HepG2 (cell line): ENCODE data around the gene DPP7. TPM values are rescaled to one million over a fixed set of nuclear protein-coding genes. Genes with fewer than 3 reads are reported as not detected.
A peak's percentile ranks its signal among the peaks of the same experiment; 100 is the strongest.

ENCODE experiments used
- ATAC-seq: fragments of 200-7000 bp; cut with Tn5 transposase; 3 replicates; pipeline ENCODE4 v1.9.1; 2020; ENCODE audit warnings: mild to moderate bottlenecking, moderate library complexity
- BruUV-seq: library from RNA; stranded (reverse); fragments of 400-500 nt; replicated peaks from 2 replicates; lab custom pipeline; 2021; lab: Mats Ljungman, UMichigan
- CTCF ChIA-PET: fragments of 300-600 bp; formaldehyde crosslinking; extraction: SDS; loops from one replicate; lab custom pipeline; 2021; ENCODE audit warnings: low total read pairs, inconsistent platforms, low intra/inter-chr PET ratio; lab: Yijun Ruan, JAX
- POLR2A ChIA-PET: fragments of 350-600 bp; sonication (Branson Sonifier 250); formaldehyde crosslinking; loops from one replicate; lab custom pipeline; 2020; ENCODE audit warnings: antibody characterized with exemption, inconsistent platforms; lab: Yijun Ruan, JAX
- DNase-seq: peaks from one replicate; pipeline ENCODE4 v3.0.0-alpha.2; 2015; ENCODE audit warnings: low spot score
- FAIRE-seq: peaks from 3 replicates; lab custom pipeline; 2011; peaks lifted over from hg19 to GRCh38; lab: Jason Lieb, UNC
- H2AFZ ChIP-seq: one replicate; pipeline ENCODE4 v1.6.1; 2011; ENCODE audit warnings: low read length, inconsistent platforms
- H3K27ac ChIP-seq: fragments of 300-600 bp; 3 replicates; pipeline ENCODE4 v1.8.0; 2011; ENCODE audit warnings: mixed run types, mild to moderate bottlenecking, mixed read lengths, low read length, inconsistent platforms; ENCODE audit not compliant: insufficient read depth; ENCODE audit errors: extremely low read length
- H3K27me3 ChIP-seq, 2 experiments: fragments of 200-600 bp in 1 of 2; 2 replicates in 1 of 2; 3 replicates in 1 of 2; pipeline versions ENCODE4 v1.6.0 to v1.8.0; 2011; ENCODE audit warnings: low read length in 2 of 2, mild to moderate bottlenecking in 2 of 2, moderate library complexity in 2 of 2, inconsistent platforms in 1 of 2; ENCODE audit not compliant: insufficient read depth in 2 of 2, control insufficient read depth in 1 of 2
- H3K36me3 ChIP-seq, 2 experiments: fragments of 200-600 bp in 1 of 2; replicated peaks in 1 of 2; 2 replicates in 1 of 2; 3 replicates in 1 of 2; pipeline versions ENCODE4 v1.5.1 to v1.8.0; 2011; ENCODE audit warnings: low read length in 2 of 2, inconsistent platforms in 1 of 2; ENCODE audit not compliant: insufficient read depth in 2 of 2, control insufficient read depth in 1 of 2
- H3K4me1 ChIP-seq: 2 replicates; pipeline ENCODE4 v1.5.1; 2012; ENCODE audit warnings: low read length, inconsistent platforms; ENCODE audit not compliant: insufficient read depth
- H3K4me2 ChIP-seq: 2 replicates; pipeline ENCODE4 v1.6.0; 2011; ENCODE audit warnings: low read depth, low read length, inconsistent platforms
- H3K4me3 ChIP-seq, 3 experiments: fragments of 200-600 bp in 1 of 3; sonication (generic), shearing (Covaris generic) in 1 of 3; replicated peaks in 1 of 3; 2 replicates each; pipeline ENCODE4 v1.5.1; 2011 to 2016; ENCODE audit warnings: low read length in 3 of 3, inconsistent platforms in 2 of 3, low read depth in 2 of 3, mild to moderate bottlenecking in 2 of 3, control low read depth in 1 of 3, mixed read lengths in 1 of 3; ENCODE audit not compliant: insufficient read depth in 1 of 3
- H3K79me2 ChIP-seq: one replicate; pipeline ENCODE4 v1.6.1; 2011; ENCODE audit warnings: low read length, inconsistent platforms; ENCODE audit not compliant: insufficient read depth
- H3K9ac ChIP-seq: 2 replicates; pipeline ENCODE4 v1.6.0; 2011; ENCODE audit warnings: mild to moderate bottlenecking, low read depth, low read length, inconsistent platforms; ENCODE audit not compliant: insufficient read depth
- H3K9me3 ChIP-seq: 2 replicates; pipeline ENCODE4 v1.5.1; 2012; ENCODE audit warnings: mild to moderate bottlenecking, low read length
- H4K20me1 ChIP-seq: 2 replicates; pipeline ENCODE4 v1.6.0; 2011; ENCODE audit warnings: inconsistent platforms, mild to moderate bottlenecking, low read length, moderate library complexity; ENCODE audit not compliant: insufficient read depth
- CREB3 ChIP-seq: sonication (generic); formaldehyde crosslinking; IDR thresholded peaks from 2 replicates; pipeline ENCODE4 v1.5.0; 2020; ENCODE audit warnings: missing genetic modification reagents
- DMTF1 ChIP-seq: sonication (generic); formaldehyde crosslinking; IDR thresholded peaks from 2 replicates; pipeline ENCODE4 v1.4.0; 2020; ENCODE audit warnings: mild to moderate bottlenecking, missing genetic modification reagents
- DNMT3B ChIP-seq: conservative IDR thresholded peaks from 2 replicates; pipeline ENCODE4 v1.6.1; 2016; ENCODE audit warnings: missing biosample characterization, control low read depth
- HNRNPLL ChIP-seq: fragments of 200-400 bp; formaldehyde crosslinking; IDR thresholded peaks from 2 replicates; pipeline ENCODE4 v1.6.1; 2017; ENCODE audit warnings: mild to moderate bottlenecking, low read depth, low read length; ENCODE audit not compliant: poor library complexity, severe bottlenecking
- MXD3 ChIP-seq: IDR thresholded peaks from 2 replicates; pipeline ENCODE4 v1.6.1; 2016; ENCODE audit warnings: mild to moderate bottlenecking, missing biosample characterization, missing genetic modification reagents
- MXI1 ChIP-seq: IDR thresholded peaks from 3 replicates; pipeline ENCODE4 v1.6.1; 2012; ENCODE audit warnings: low read depth, low read length, inconsistent platforms, borderline replicate concordance
- RFXAP ChIP-seq: sonication (generic); formaldehyde crosslinking; IDR thresholded peaks from 2 replicates; pipeline ENCODE4 v1.4.0; 2020; ENCODE audit warnings: missing genetic modification reagents, borderline replicate concordance
- SIN3A ChIP-seq: IDR thresholded peaks from 2 replicates; pipeline ENCODE4 v1.6.1; 2011; ENCODE audit warnings: low read depth, mild to moderate bottlenecking, control low read depth, low read length, borderline replicate concordance
- STAT5B ChIP-seq: sonication (generic); formaldehyde crosslinking; IDR thresholded peaks from 2 replicates; pipeline ENCODE4 v1.4.0; 2020; ENCODE audit warnings: missing genetic modification reagents
- SUZ12 ChIP-seq: fragments of 150-350 bp; IDR thresholded peaks from 2 replicates; pipeline ENCODE4 v1.6.1; 2014; ENCODE audit warnings: low read depth, low read length
- TEAD2 ChIP-seq: sonication (generic); formaldehyde crosslinking; IDR thresholded peaks from 2 replicates; pipeline ENCODE4 v1.9.0; 2021; ENCODE audit warnings: missing genetic modification reagents
- THAP11 ChIP-seq: IDR thresholded peaks from 2 replicates; pipeline ENCODE4 v1.6.1; 2016; ENCODE audit warnings: missing biosample characterization, missing genetic modification reagents
- YEATS4 ChIP-seq: sonication (generic); formaldehyde crosslinking; IDR thresholded peaks from 2 replicates; pipeline ENCODE4 v1.4.0; 2020; ENCODE audit warnings: missing genetic modification reagents, borderline replicate concordance
- ZFYVE20 ChIP-seq: sonication (generic); formaldehyde crosslinking; IDR thresholded peaks from 2 replicates; pipeline ENCODE4 v1.8.0; 2023; ENCODE audit warnings: low read depth, mild to moderate bottlenecking, moderate library complexity, missing genetic modification reagents, borderline replicate concordance
- ZNF121 ChIP-seq: sonication (generic); formaldehyde crosslinking; IDR thresholded peaks from 2 replicates; pipeline ENCODE4 v1.5.0; 2020; ENCODE audit warnings: mild to moderate bottlenecking, missing genetic modification reagents
- ZNF556 ChIP-seq: sonication (generic); formaldehyde crosslinking; IDR thresholded peaks from 2 replicates; pipeline ENCODE4 v1.4.0; 2020; ENCODE audit warnings: mild to moderate bottlenecking, missing genetic modification reagents, borderline replicate concordance
- ZSCAN20 ChIP-seq: sonication (generic); formaldehyde crosslinking; IDR thresholded peaks from 2 replicates; pipeline ENCODE4 v1.4.0; 2020; ENCODE audit warnings: missing genetic modification reagents, mild to moderate bottlenecking, borderline replicate concordance
- WGBS: methylation state at CpG from one replicate; pipeline ENCODE4 v1.1.6; 2017; ENCODE audit warnings: low lambda C conversion rate; 5-methylcytosine and 5-hydroxymethylcytosine counted together
- in situ Hi-C: cut with HindIII; loops from 2 replicates; pipeline ENCODE4 v1.10.0; 2017; ENCODE audit warnings: low pct_unique_long_range_greater_than_20kb; ENCODE audit not compliant: extremely low pct_ligation_motif_present
- intact Hi-C: fragments of 100-400 bp; cut with micrococcal nuclease; formaldehyde crosslinking; loops from one replicate; pipeline ENCODE4 v1.10.0; 2022; ENCODE audit not compliant: unreplicated experiment
- polyA plus RNA-seq, 8 experiments: library from polyadenylated mRNA; depleted of rRNA in 3 of 8; stranded (reverse) in 7 of 8; unstranded in 1 of 8; fragments of >200 nt; fragmentation: Illumina TruSeq in 4 of 8; extraction: Trizol in 4 of 8; gene quantifications; 2 replicates each; pipeline versions ENCODE4 v1.2.1 to v1.2.3, GENCODE V29; 2011 to 2016; ENCODE audit warnings: low read depth in 4 of 8, missing spikeins in 1 of 8, mixed read lengths in 1 of 8; ENCODE audit not compliant: insufficient read depth in 1 of 8
- total RNA-seq, 5 experiments: library from RNA; depleted of rRNA; stranded (reverse); fragments of >200 nt; fragmentation: Illumina TruSeq; extraction: Trizol; gene quantifications; 2 replicates each; pipeline ENCODE4 v1.2.3, GENCODE V29; 2016; ENCODE audit warnings: low read depth in 1 of 5

DPP7 gene
- total and polyA plus RNA-seq, 2 of the 13 experiments (the other 11 are each of a cell fraction or from before 2014, with no cell fraction given), result 1.2 to 4.5 TPM

- TF ChIP-seq ZNF556, result no peak
- no peak for TF ChIP-seq TEAD2 (CRISPR knock-in tag)
- no peak for TF ChIP-seq ZNF121
These were observed 25.1 kb upstream of the DPP7 start (continued) for GRCh38 chr9:137139468-137140150.

GRCh38 chr9:137138722-137139467 is 24.4 kb upstream of the DPP7 start, which contains the start of gene GRIN1:
GRIN1 (plus strand) TSS chr9:137139154; CDS start chr9:137139487, 333 bp downstream.
- ChIA-PET POLR2A (interaction anchor here (3.3 kb wide), 1 partner anchor 9 kb away, joined by 11 read pairs; no protein-coding TSS in a partner anchor), CTCF (no interaction called here)
- Histone ChIP-seq H3K27ac (no peak within 1 kb of the TSS), H3K79me2 (no peaks in the 10 kb centered on the region), H3K9me3 (no peaks in the 10 kb centered on the region), H3K4me3 (no peak within 1 kb of the TSS), H4K20me1 (no peaks in the 10 kb centered on the region), H3K4me1 (no peaks in the 10 kb centered on the region), H3K9ac (no peak within 1 kb of the TSS), H3K36me3 (no peaks in the 10 kb centered on the region), H3K27me3 (peaks cover 33 to 77% of the 10 kb centered on the region in 2 experiments), H3K4me2 (no peak within 1 kb of the TSS), H2AFZ (no peak within 1 kb of the TSS)
- ATAC-seq (peak; percentile 45), FAIRE-seq (no peak), DNase-seq (no peak)
- in situ Hi-C loops (no loop called here), intact Hi-C loops (no loop called here)
- 43% methylated on average over 45 of the region's 104 CpGs for WGBS
- BruUV-seq, result no TSS peak
- TF ChIP-seq CREB3 (CRISPR knock-in tag) (peak; percentile 66; the same call in 1 of the 2 replicates), RFXAP (0 out of 2 replicates have a peak, but pooled peaks have one; percentile 40), ZFYVE20 (CRISPR knock-in tag) (peak; percentile 88; the same call in 1 of the 2 replicates), MXD3 (CRISPR knock-in tag) (no peak), HNRNPLL (peak; percentile 61), SIN3A (peak; percentile 39; the same call in 1 of the 2 replicates), DNMT3B (CRISPR knock-in tag) (no peak), MXI1 (peak; percentile 94; the same call in 2 of the 3 replicates), YEATS4 (CRISPR knock-in tag) (peak; percentile 35; the same call in 1 of the 2 replicates), DMTF1 (no peak), ZSCAN20 (CRISPR knock-in tag) (peak; percentile 86; the same call in 1 of the 2 replicates), STAT5B (CRISPR knock-in tag) (0 out of 2 replicates have a peak, but pooled peaks have one; percentile 44), THAP11 (CRISPR knock-in tag) (no peak), SUZ12 (no peak)
